Right atrium auricular region (tissue), 2 donors: ENCODE data around the gene DNM1. TPM values are rescaled to one million over a fixed set of nuclear protein-coding genes. Genes with fewer than 3 reads are reported as not detected.
A peak's percentile ranks its signal among the peaks of the same experiment; 100 is the strongest.

ENCODE experiments used
- DNase-seq: peaks from one replicate; pipeline ENCODE4 v3.0.0-alpha.2; 2019; ENCODE audit warnings: low spot score
- H3K27ac ChIP-seq, 2 donors: fragments of 200-600 bp; sonication (generic); 1 replicate in 1 of 2; 2 replicates in 1 of 2; pipeline ENCODE4 v1.5.1; 2016 to 2019
- H3K27me3 ChIP-seq, 2 donors: fragments of 200-600 bp; sonication (generic); one replicate each; pipeline versions ENCODE4 v1.5.1 to v1.6.0; 2017 to 2019
- H3K36me3 ChIP-seq: fragments of 200-600 bp; sonication (generic); one replicate; pipeline ENCODE4 v1.5.1; 2016
- H3K4me1 ChIP-seq, 2 donors: fragments of 200-600 bp; sonication (generic); one replicate each; pipeline versions ENCODE4 v1.5.1 to v1.6.0; 2017 to 2019
- H3K4me3 ChIP-seq, 2 donors: fragments of 200-600 bp; sonication (generic); 1 replicate in 1 of 2; 2 replicates in 1 of 2; pipeline ENCODE4 v1.5.1; 2017 to 2019; ENCODE audit warnings: mild to moderate bottlenecking in 1 of 2, moderate library complexity in 1 of 2
- H3K9me3 ChIP-seq, 2 donors: fragments of 200-600 bp; sonication (generic); one replicate each; pipeline ENCODE4 v1.5.1; 2019
- CTCF ChIP-seq, 2 donors: fragments of 200-600 bp; sonication (generic); IDR thresholded peaks; one replicate each; pipeline ENCODE4 v1.5.1; 2019; ENCODE audit warnings: antibody characterized with exemption in 2 of 2
- total RNA-seq, 2 donors: library from RNA; depleted of rRNA; stranded (reverse); fragments of >200 nt; gene quantifications; one replicate each; pipeline ENCODE4 v1.1.0, GENCODE V29; 2016

Gene DNM1
- total RNA-seq, 2 donors from 2014 or later: 2.5 to 3.9 TPM

- Histone ChIP-seq H3K4me1 (peaks cover 0 to 25% of the 10 kb centered on the region in 2 donors), H3K27ac (no peak overlapping the region), H3K36me3 (peaks cover 19% of the 10 kb centered on the region), H3K27me3 (no peaks in the 10 kb centered on the region), H3K4me3 (no peak overlapping the region), H3K9me3 (no peaks in the 10 kb centered on the region)
- no peak for DNase-seq
- TF ChIP-seq CTCF (IDR thresholded peaks at IDR 0.05): no peak
Observed at GRCh38 chr9:128190013-128190412, 13.2 kb upstream of the DNM1 start.

GRCh38 chr9:128190516-128191405, 12.4 kb upstream of the DNM1 start:
- no peak for TF ChIP-seq CTCF (IDR thresholded peaks at IDR 0.05)
- Histone ChIP-seq H3K36me3 (peaks cover 12% of the 10 kb centered on the region), H3K4me1 (peaks cover 0 to 25% of the 10 kb centered on the region in 2 donors), H3K27me3 (no peaks in the 10 kb centered on the region), H3K4me3 (peak overlapping the region; percentile 82 to 92), H3K9me3 (no peaks in the 10 kb centered on the region), H3K27ac (peak overlapping the region; percentile 86 to 89)
- DNase-seq: no peak

GRCh38 chr9:128191406-128192046, 11.7 kb upstream of the DNM1 start, which contains the start of gene CIZ1:
TSS of gene CIZ1 (minus strand) at chr9:128191572. CDS start at chr9:128190857, 715 bp downstream.
- peak within 1 kb of the TSS; percentile 86 to 89 for H3K27ac ChIP-seq
- no peaks in the 10 kb centered on the region for H3K27me3 ChIP-seq
- peak; percentile 80 for DNase-seq
- peaks cover 12% of the 10 kb centered on the region for H3K36me3 ChIP-seq
- no peaks in the 10 kb centered on the region for H3K9me3 ChIP-seq
- TF ChIP-seq CTCF (IDR thresholded peaks at IDR 0.05): peak; percentile 92 to 95
- H3K4me3 ChIP-seq: peak within 1 kb of the TSS; percentile 82 to 92
- peaks cover 0 to 25% of the 10 kb centered on the region in 2 donors for H3K4me1 ChIP-seq

- peak; percentile 86 for DNase-seq
- TF ChIP-seq CTCF (IDR thresholded peaks at IDR 0.05): peak in 1 of 2 donors; percentile 71
- H3K27ac ChIP-seq: peak overlapping the region; percentile 66 to 86
- H3K9me3 ChIP-seq: no peaks in the 10 kb centered on the region
- peak overlapping the region; percentile 82 to 92 for H3K4me3 ChIP-seq
- H3K36me3 ChIP-seq: peaks cover 5% of the 10 kb centered on the region
- peaks cover 0 to 25% of the 10 kb centered on the region in 2 donors for H3K4me1 ChIP-seq
- H3K27me3 ChIP-seq: no peaks in the 10 kb centered on the region
Observed at GRCh38 chr9:128192601-128193371, 10.4 kb upstream of the DNM1 start.

- no peaks in the 10 kb centered on the region for H3K9me3 ChIP-seq
- peaks cover 5% of the 10 kb centered on the region for H3K36me3 ChIP-seq
- no peak for DNase-seq
- H3K27ac ChIP-seq: peak overlapping the region; percentile 66 to 86
- H3K4me3 ChIP-seq: peak overlapping the region in 1 of 2 donors; percentile 82
- peaks cover 0 to 25% of the 10 kb centered on the region in 2 donors for H3K4me1 ChIP-seq
- TF ChIP-seq CTCF (IDR thresholded peaks at IDR 0.05): no peak
- H3K27me3 ChIP-seq: no peaks in the 10 kb centered on the region
Observed at GRCh38 chr9:128193469-128194096, 9.6 kb upstream of the DNM1 start.
